Measurements from ENCODE around the gene SKI.
A peak's percentile ranks its signal among the peaks of the same experiment; 100 is the strongest.

The SKI gene

DNA sequence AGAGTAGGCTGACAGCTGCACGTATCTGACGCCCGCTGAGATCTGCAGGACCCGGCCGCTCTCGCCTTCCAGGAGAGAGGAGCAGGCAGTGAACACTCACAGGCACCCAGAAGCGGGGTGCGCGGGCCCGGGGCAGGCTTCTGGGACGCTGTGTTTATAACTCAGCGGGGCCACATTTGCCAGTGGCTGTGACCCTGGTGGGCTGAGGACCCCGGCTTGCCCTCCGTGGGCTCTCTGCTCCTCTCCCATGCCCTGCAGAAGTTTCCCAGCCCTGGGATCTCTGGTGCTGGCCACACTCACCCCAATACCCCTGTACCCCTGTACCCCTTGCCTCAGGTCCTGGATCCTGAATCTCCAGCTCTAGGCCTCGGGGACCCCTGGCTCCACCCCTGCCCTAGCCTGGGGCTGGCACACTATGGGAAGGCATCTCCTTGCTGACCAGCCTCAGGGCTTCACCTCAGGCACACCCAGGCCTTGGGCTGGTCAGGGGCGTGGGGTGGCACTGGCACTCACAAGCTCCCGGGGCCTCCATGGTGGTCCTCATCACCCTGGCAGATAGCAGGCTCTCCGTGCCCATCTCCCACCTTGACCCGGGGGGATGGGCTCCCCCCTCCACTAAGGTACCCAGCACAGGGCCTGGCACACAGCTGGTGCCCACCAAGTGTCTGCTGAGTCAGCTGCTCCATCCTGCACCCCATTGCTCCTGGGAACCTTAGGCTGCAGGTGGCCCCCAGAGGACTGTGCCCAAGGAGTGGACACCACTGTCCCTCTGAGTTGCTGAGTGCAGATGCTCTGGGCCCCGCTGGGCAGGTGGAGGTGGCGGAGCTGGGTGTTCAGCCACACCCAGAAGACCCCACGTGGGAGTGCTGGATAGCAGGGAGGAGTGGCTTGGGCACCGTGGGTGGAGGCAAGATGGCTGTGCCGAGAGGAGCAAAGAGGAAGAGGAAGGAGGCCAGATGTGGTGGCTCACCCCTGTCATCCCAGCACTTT is 130.8 kb downstream of the SKI start:
- no peak for TF ChIP-seq CTCF (IDR thresholded peaks at IDR 0.05)
- peaks cover 25% of the 10 kb centered on the region for H3K4me1 Mint-ChIP-seq
- peaks cover 25% of the 10 kb centered on the region for H3K9me3 Mint-ChIP-seq
- DNase-seq, result peak; percentile 2
- H3K27me3 Mint-ChIP-seq (ENCODE audit: low read depth, poor library complexity), result peaks cover 3% of the 10 kb centered on the region
- H3K4me3 Mint-ChIP-seq, result no peak overlapping the region
- H3K27ac Mint-ChIP-seq, result peak overlapping the region; percentile 80
- peaks cover 32% of the 10 kb centered on the region for H3K36me3 Mint-ChIP-seq (ENCODE audit: low read depth)

Measured in nephron progenitor cell (in vitro differentiated cells).